ENCODE measurements around the gene HADH.

DNA sequence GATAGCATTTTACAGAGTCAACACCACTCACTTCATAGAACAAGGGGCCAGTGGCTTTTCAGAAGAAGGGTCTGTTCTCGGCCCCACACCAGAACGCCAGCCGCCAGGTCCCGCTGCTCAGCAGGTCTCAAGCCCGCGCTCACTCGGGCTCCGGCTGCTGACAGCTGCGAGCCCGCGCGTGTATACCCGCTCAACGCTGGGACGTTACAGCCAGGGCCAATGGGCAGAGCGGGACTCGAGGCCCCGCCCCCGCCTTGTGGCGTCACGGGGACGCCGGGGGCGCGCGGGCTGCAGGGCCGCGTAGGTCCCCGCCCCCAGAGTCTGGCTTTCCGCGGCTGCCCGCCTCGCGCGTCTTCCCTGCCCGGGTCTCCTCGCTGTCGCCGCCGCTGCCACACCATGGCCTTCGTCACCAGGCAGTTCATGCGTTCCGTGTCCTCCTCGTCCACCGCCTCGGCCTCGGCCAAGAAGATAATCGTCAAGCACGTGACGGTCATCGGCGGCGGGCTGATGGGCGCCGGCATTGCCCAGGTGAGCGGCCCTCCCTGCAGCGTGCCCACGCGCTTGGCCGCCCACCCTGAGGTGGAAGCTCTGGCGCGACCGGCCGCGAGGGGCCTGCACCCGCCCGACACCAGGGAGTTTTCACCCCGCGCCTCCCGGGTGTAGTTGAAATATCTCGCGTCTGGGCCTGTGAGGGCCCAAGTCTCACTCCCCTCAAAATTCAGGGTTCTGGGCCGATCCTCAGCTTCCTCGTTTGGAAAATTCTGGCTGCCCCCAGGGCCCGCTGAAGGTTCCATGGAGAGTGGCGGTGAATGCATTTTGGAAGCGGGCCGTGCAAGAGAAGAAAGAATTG is at the start of gene HADH:
- TF ChIP-seq CTCF (IDR thresholded peaks at IDR 0.05; ENCODE audit: low read depth, low read length, missing input control) (no peak), EGR1 (IDR thresholded peaks at IDR 0.05; ENCODE audit: low read depth in 2 of 2) (no peak), SP1 (IDR thresholded peaks at IDR 0.05) (no peak)
- TF ChIP-seq, protein P1, sequence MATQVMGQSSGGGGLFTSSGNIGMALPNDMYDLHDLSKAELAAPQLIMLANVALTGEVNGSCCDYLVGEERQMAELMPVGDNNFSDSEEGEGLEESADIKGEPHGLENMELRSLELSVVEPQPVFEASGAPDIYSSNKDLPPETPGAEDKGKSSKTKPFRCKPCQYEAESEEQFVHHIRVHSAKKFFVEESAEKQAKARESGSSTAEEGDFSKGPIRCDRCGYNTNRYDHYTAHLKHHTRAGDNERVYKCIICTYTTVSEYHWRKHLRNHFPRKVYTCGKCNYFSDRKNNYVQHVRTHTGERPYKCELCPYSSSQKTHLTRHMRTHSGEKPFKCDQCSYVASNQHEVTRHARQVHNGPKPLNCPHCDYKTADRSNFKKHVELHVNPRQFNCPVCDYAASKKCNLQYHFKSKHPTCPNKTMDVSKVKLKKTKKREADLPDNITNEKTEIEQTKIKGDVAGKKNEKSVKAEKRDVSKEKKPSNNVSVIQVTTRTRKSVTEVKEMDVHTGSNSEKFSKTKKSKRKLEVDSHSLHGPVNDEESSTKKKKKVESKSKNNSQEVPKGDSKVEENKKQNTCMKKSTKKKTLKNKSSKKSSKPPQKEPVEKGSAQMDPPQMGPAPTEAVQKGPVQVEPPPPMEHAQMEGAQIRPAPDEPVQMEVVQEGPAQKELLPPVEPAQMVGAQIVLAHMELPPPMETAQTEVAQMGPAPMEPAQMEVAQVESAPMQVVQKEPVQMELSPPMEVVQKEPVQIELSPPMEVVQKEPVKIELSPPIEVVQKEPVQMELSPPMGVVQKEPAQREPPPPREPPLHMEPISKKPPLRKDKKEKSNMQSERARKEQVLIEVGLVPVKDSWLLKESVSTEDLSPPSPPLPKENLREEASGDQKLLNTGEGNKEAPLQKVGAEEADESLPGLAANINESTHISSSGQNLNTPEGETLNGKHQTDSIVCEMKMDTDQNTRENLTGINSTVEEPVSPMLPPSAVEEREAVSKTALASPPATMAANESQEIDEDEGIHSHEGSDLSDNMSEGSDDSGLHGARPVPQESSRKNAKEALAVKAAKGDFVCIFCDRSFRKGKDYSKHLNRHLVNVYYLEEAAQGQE (IDR thresholded peaks at IDR 0.05) = peak; percentile 93

Measured in liver (tissue), 3 donors.